NCI-H82 (cell line): Measurements from ENCODE around the gene CACTIN.
"Not testable (repeated sequence)": the region's sequence is repeated elsewhere in the genome, so short reads cannot be mapped to it uniquely, and the experiment has no call there.

Experiments used
- DNase-seq: peaks from one replicate; lab custom pipeline; 2025; lab: John Stamatoyannopoulos, UW

The CACTIN gene

DNA sequence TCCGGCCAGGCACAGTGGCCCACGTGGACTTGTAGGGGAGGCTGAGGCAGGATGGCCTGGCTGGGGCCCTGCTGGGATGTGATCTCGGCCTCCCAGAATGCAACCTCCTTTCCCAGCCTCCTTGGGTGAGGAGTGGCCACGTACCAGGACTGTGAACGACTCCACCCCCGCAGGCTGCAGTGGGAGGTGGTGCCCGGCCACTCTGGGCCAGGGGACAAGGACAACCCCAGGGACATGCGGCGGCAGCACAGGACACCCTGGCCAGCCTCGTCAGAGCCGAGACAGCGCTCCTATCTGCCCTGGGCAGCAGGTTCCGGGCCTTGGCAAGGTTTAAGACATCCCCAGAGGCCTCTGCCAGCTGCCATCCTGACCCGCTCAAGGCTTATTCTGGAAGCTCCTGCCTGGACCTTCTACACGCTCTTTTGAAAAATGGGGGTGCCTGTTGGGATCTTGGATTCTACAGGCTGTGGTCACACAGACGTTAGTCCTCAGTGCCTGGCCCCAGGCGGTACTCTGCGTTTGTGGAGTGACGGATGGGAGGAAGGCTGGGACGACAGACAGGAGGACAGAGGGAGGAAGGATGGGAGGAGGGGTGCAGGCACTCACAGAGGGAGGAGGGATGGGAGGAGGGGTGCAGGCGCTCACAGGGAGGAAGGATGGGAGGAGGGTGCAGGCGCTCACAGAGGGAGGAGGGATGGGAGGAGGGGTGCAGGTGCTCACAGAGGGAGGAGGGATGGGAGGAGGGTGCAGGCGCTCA is 19.9 kb upstream of the CACTIN start:
- no peak for DNase-seq

DNA sequence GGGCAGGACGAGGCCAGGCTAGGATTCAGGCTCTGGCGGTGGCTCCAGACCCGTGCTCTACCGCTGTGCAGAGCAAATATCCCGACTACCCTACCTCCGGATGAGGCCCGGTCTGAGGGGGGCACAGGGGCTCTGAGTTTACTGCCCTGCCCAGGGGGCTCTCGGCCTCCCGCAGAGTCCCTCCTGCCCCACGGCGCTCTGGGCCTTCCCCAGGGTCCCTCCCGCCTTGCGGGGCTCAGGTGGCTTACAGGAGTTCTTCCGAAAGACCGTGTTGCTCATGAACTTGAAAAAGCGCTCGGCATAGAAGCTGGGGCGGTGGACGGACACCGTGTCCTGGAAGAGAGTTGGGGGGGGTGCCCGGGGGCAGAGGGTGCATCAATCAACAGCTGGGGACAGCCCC is 19.1 kb upstream of the CACTIN start:
- DNase-seq, result no peak

DNA sequence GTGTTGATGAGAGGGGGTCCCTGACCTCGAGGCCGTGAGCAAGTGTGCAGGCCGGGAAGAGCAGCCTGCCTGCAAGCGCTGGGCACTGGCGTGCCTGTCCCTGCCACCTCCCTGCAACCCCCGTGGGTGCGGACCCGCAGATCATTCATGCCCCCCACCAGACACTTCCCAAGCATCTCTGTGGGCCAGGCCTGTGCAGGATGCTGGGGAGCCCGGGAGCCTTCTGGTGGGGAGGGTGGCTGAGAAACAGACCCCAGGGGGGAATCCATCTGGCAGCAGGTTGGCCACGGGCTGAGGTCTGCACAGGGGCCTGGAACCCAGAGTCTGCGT is 18.4 kb upstream of the CACTIN start:
- no peak for DNase-seq

DNA sequence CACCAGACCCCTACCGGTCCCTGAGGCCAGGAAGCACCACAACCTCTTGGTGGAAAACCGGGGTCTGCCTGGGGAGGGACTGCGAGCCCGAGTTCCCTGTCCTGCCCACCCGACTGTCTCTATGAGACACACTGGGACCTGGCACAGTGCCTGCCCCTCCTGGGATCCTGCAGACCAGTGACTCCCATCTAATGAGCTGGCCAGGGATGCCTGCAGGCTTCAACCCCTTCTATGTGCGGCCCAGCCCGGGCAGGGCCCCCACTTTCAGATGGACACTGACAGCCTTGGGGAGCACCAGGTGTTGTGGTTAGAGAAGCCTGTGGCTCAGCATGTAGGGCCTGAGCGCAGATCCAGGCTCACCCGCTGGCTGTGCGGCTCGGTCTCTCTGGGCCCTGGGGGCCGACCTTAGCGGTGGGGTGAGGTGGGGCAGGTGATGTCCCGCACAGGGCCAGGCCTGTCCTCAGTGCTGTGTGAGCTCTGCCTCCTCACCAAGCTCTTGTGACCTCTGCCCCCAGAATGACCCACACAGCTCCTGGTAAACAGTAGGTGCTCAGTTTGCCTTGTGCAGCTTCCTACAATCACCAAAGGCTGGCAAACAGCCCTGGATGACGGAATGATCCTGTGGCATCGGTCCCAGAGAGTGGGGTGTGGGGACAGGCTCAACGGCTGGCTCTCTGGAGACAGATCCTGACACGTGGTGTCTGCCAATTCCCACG is 17.9 kb upstream of the CACTIN start:
- DNase-seq, result no peak

DNA sequence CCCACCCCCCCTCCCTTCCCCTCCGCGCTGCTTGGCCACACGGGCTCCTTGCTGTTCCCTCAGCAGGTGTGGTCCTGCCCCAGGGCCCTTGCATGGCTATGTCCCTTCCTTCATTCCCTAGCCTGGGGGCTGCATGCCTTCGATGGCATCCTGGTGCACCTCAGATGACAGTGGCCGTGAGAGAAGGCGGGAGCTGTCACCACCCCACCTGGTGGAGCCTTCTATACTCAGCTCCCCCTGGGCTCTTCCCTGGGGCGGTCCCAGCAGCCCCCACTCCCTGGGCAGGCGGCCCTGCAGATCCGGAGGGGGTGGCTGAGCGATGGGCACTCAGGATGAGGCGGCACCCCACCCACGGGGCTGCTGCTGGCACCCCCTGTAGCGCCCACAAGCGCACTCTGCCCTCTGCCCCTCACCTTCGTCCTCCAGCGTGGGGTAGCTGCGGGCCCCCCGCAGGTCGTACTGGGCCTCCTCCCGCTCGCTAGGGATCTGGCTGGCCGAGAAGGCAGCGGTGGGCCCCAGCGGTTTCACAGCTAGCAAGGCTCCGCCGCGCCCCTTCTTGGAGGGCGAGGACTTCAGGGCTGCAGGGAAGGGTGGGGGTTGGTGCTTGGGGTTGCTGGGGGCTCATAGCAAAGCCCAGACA is 17.2 kb upstream of the CACTIN start:
- DNase-seq, result no peak

DNA sequence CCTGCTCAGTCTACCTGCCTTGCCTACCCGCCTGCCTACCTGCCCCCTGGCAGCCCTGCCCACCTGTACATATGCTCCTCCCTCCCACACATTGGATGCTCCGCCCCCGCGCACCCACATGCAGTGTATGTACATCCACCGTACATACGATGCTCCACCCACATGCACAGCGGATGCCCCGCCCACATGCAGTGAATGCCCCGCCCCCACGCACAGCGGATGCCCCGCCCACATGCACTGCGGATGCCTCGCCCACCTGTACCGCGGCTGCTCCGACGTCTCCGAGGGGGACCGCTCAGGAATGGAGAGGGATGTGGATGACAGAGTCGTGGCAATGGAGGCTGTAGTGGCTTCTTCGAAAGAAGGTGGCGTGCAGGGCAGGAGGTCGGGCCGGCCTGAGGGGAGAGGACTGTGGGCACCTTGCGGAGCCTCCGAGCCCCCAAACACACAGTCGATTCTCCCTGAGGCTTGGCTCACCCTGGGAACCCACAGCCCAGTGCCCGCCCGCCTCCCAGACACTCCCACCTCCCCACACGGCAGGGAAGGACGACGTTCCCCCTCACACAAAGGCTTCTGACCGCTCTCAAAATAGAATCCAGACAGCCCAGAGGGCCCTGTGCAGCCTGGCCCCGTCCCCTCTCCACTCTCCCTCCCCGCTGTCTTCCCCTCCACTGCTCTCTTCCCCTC is 16.5 kb upstream of the CACTIN start:
- peak; percentile 28 for DNase-seq

DNA sequence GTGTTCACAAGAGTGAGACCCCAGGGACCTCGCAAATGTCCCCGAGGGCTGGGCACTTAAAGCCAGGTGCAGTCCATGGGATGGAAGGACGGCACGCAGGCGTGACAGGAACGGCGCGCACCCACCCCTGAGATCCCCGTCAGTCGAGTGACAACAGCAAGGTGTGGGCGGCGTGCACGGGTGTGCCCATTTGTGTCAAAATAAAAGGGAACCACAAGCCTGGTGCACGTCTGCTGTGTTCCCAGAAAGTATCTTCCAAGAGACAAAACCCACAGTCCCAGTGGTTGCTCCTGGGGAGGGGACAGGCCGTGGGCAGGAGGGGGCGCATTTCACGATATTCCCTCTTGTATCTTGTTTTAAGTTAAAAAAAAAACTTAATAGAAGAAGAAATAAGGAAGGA is 15.7 kb upstream of the CACTIN start:
- DNase-seq, result no peak

DNA sequence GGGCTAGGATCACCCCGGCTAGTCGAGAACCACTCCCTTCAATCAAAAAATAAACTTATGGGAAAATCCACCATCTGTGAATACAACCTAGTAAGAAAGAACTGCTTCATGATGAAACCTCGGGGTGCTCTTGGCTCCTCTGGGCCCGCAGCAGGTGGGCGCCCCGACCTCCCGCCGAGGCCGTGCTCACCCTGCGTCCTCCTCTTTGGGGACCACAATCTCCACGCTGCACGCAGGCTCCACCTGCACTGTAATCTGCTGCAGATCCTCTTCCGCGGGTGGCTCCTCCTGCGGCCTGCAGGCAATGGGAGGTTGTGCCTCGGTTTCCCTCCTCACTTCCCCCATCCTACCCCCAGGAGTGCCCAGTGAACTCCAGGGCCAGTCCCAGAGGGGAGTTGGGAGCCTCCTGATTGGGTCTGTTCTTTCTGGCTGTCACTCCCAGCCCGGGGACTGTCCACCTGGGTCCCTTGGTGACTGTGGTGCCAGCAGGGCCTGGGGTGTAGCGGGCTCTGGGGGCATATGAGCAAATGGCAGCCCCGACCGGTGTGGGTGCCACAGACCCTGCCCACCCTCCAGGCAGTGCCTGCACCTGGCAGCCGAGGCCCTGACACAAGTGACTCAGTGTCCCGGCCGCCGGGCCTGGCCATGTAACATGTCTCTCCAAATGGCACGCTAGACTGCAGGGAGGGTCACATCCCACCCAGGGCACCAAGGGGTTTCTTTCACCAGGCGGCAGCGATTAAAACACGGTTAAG is 15.1 kb upstream of the CACTIN start:
- DNase-seq, result no peak

DNA sequence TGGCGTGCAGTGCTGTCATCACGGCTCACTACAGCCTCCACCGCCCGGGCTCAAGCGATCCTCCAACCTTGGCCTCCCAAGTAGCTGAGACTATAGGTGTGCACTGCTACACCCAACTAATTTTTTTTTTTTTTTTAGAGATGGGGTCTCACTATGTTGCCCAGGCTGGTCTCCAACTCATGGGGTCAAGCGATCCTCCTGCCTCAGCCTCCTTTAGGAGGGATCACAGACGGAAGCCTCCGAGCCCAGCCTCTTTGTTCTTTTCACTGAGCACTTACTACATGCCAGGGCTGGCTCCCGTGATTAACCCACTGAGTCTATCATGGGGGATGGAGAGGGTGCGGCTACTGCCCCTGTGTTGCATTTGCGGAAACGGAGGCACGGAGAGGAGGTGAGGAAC is 12.9 kb upstream of the CACTIN start:
- no peak for DNase-seq

DNA sequence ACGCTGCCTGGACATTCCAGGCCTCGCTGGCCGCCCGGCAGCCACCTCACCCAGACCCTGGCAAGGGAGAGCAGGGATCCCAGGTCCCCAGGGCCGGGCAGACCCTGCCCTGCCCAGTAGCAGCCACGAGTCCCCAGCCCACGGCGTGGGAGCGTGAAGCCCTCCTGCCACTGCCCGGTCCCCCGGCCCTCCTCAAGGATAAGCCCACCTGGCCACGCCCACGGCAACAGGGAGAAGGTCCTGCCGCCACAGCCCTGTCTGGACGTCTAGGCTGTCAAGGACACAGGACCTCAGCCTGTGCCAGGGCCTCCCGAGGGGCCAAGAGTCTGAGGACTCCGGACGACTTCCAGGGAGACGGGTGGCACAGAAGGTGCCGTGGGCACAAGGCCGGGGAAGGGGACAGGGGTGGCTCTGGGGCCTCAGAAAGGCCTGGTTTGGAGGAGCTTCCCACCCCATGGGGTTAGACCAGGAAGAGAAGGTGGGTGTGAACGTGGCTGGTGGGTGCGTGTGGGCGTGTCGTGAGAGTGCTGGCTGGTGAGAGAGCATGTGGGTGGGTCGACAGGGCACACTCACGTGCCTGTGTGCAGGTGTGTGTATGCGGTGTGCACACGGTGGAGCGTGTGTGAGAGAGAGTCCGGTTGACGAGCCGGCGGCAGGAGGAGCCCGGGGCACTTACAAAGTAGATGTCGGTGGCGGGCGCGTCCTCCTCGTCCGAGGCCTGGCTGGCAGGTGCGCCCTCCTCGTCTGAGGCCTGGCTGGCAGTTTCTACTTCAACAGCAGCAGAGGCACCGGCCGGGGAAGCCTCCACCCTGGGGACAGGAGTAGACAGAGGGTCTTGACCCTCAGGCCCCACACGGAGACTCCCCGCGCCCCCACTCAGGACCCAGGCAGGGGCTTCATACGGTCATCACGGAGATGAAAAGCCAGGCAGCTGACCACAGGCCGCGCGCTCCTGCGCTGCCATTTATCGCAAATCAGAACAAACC is 11.9 kb upstream of the CACTIN start:
- no peak for DNase-seq

DNA sequence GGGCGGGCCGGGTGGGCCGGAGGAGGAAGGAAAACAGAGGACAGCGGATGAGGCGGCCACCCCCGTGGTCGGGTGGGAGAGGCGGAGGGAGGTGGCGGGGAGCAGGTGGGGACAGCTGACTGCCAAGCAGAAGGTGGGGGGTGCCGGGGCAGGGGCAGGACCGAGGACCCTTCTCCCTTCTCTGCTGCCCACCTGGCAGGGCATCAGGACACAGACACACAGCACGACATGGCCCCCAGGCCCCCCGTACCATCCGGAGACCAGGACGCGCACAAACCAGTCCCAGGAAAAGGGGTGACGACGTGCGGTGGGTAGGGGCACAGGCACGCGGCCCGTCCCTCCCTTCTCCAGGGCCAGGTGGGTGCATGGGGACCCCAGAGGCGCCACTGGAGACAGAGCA is 11.0 kb upstream of the CACTIN start:
- no peak for DNase-seq

DNA sequence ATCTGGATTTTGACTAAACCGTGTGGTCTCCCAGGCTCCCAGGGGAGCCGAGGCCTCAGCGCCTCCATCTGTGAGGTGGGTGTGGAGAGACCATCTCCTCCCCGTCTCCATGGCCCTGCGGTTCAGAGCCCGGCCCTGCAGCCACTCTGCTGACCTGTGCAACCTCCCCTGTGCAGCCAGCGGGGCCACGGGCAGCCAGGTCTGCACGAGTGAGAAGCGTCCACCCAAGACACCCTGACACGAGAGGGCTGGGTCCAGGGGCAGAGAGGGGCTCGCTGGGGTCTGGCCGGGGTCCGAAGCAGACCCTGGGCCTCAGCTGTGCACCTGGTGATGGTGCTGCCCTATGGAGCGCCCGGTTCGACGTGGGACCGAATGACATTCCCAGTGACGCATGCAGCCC is 10.4 kb upstream of the CACTIN start:
- no peak for DNase-seq

DNA sequence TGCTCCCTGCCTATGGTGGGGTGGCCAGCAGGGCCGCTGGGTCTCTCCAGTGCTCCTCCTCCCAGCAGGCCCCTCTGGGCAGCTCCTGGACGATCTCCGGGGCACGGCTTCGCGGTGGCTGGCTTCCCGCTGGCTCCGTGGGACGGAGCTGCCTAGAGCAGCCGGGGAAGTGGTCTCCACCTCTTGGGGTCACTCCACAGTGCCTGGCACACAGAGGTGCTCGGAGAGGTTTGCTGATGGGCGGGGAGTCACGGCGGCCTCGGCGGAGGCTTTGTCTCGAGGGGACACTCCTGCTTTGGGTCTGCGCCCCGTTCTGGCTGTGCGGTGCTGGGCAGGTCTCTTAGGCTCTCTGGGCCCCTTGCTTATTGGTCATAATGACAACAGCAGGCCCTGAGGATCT is 9.9 kb upstream of the CACTIN start:
- DNase-seq, result no peak

DNA sequence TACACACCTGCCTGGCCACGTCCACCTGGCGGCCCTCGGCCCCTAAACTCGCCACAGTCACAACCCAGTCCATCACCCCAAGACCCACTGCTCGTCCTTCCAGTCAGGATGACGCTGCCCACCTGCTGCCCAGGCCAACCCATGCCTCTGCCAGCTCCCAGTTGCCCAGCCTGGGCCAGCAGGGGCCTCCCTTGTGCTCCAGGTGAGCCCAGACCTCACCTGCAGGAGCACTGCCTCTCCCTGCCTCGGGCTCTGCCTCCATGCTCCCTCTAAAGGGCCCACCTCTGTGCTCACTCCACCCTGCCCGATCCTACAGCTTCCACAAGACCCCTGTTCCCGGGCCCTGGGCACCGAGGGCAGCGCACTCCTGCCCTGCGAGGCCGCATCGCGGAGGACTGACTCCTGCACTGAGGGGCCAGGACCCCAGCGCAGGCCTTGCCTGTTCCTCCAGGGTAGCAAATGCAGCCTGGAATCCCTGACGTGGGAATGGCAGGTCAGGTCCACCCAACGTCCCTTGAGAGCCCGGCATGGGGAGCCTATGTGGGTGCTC is 8.0 kb upstream of the CACTIN start:
- DNase-seq, result no peak

DNA sequence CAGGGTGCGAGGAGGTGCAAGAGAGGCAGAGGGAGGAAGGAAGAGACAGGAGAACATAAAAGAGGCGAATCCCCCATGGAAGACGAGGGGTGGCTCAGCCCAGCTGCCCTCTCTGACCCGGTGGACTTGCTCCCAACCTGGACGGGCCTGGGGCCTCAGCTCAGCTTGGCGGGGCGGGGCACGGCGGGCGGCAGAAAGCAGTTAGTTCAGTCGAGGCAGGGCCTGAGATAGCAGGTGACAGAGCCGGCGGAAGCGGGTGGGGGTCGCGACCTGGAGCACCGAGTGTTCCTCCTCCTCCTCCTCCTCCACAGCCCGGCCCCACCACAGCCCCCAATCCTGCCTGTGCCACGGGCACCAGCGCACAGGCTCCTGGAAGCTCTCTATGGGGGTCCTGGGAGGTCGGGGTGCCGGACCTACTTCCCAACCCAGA is 7.0 kb upstream of the CACTIN start:
- no peak for DNase-seq

DNA sequence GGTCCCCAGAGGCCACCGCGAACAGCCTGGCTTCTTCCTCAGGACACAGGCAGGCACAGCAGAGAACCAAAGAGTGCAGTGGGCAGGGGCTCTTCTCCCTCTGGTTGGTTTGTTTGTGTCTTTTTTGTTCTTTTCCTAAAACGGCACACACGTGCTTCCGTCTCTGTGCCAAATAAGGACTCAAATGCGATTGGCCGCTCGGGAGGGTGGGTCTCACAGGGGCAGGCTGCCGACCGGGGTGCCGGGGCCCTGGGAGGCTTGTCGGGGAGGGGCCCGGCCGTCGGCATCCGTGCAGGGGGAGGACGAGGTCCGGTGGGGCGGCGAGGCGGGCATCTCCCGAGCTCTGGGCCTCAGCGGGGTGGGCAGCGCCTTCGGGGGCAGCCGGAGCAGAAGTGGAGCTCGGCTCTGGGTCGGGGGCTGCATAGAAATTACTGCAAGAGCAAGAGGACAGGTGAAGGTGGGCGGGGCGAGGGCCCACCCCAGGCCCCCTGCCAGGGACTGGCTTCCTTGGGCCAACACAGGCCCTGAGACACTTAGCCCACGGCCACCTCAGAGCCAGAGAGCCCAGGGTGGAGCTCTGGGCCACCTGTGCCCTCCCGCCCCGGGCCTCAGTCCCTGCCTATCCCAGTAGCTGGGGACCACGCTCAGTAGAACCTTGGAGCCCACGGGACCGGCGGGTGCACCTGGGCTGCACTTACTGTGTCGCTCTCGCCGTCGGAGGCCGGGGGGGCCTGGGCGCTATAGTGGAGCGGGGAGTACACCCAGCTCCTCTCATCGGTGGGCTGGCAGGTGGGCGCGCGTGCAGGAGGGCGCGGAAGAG is 6.4 kb upstream of the CACTIN start:
- no peak for DNase-seq

DNA sequence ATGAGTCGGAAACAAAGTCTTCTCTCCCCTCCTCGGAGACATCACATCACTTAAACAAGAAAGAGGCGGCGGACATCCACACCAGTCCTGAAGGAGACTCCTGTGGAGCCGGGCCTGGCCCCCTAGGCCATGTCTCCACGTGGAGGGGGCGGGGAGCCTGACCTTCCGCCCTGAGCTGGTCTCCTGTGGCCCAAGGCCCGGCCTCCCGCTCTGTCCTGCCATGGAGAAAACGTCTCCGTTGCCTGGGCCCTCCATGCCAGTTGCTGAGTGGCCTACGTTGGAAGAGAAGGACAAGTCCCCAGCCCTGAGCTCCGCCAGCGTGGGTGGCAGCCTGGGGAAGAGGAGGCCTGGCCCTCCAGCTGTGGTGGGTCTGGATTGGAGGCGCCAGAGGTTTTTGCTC is 5.5 kb upstream of the CACTIN start:
- no peak for DNase-seq

DNA sequence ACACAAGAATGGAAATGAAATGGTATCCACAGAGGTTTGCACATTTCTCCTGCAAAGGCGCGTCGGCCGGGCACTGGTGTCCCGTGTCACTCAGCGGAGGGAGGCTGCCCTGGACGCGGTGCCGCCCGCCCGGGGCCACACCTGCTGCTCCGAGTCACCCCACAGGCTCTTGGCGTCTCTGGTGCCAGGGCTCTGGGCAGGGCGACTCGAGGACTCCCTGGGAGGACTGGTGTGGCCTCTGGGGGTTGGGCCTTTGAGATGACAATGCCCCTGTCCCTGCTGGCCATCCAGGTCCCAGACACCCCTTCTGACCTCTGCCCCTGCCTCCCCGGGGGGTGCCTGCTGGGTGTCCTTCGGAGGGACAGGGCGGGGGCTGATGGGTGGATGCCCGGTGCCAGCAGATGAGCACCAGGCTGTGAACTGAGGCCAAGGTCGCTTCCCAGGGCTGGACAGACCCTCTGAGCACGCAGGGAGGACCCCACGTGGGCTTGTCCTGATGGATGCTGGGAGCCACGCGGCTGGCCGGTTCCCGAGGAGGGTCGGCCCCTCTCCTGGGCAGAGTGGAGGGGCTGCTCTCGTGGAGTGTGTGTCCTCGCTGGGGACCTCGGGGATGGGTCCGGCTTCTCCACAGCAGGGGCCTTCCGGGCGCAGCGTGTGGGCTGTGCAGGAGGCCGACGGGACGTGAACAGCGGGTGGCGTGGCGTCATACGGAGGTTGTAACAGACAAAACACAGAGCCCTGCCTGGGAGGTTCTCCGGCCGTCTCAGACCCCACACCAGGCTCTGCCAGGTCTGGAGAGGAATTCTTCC is 4.7 kb upstream of the CACTIN start:
- no peak for DNase-seq

DNA sequence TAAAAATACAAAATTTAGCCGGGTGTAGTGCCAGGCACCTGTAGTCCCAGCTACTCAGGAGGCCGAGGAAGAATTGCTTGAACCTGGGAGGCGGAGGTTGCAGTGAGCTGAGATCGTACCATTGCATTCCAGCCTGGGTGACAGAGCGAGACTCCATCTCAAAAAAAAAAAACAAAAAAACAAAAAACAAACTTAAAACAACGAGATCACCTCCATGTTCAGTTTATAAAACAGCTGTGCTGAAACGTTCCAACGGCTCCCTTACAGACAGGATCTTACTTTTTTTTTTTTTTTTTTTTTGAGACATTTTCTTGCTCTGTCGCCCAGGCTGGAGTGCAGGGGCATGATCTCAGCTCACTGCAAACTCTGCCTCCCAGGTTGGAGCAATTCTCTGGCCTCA is 2.2 kb upstream of the CACTIN start:
- DNase-seq, result not testable (repeated sequence)
